Measurements from ENCODE around the gene SYTL2. TPM values are rescaled to one million over a fixed set of nuclear protein-coding genes. Genes with fewer than 3 reads are reported as not detected.

Gene SYTL2
- total RNA-seq, 6 experiments from 2014 or later: 4.2 to 14.9 (median 8.7) TPM

DNA sequence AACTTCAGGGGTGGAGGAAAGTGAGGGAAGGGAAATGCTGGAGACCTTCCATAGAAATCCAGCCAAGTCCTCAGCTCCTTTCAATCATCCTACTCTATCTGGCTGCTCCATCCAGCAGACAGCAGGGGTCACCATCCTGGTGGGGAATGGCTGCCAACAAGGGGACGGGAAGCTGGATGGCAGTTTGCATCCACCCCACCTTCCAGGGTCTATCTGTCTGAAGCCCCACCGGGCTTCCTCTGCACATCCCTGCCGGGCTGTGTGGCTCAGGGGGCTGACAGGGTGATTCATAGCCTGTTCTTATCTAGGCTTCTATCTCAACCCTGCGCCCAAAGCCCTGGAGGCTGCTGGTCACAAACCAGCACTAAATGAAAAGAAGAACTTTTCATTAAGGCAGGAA is 1.1 kb downstream of the SYTL2 start:
- no peak for DNase-seq

DNA sequence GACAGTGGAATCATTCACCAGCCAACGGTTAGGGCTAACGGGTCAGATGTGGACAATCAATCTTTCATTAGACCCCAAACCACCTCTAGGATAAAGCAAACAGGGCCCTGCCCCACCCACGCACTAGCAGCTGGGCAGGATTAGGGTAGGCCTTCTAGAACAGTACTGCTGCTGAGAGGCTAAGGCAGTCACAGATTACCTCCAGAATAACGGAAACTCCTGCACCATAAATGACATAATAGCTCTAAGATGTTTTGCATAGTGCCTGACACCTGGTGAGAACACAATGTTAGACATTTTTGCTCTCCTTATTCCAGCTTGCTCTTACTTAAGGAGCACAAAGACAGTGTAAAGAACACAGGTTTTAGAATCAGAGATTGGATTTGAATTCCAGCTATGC is 1.8 kb downstream of the SYTL2 start:
- H3K4me1 ChIP-seq: no peaks in the 10 kb centered on the region
- ATAC-seq: no peak
- intact Hi-C loops (cut with DNase I): no loop called here
- no peak for DNase-seq
- H3K36me3 ChIP-seq: no peaks in the 10 kb centered on the region
- no peak overlapping the region for H3K4me3 ChIP-seq
- H3K27ac ChIP-seq: peak overlapping the region in 1 of 3 donors; percentile 13
- no peak for TF ChIP-seq POLR2A (IDR thresholded peaks at IDR 0.05)
- TF ChIP-seq, protein P1, sequence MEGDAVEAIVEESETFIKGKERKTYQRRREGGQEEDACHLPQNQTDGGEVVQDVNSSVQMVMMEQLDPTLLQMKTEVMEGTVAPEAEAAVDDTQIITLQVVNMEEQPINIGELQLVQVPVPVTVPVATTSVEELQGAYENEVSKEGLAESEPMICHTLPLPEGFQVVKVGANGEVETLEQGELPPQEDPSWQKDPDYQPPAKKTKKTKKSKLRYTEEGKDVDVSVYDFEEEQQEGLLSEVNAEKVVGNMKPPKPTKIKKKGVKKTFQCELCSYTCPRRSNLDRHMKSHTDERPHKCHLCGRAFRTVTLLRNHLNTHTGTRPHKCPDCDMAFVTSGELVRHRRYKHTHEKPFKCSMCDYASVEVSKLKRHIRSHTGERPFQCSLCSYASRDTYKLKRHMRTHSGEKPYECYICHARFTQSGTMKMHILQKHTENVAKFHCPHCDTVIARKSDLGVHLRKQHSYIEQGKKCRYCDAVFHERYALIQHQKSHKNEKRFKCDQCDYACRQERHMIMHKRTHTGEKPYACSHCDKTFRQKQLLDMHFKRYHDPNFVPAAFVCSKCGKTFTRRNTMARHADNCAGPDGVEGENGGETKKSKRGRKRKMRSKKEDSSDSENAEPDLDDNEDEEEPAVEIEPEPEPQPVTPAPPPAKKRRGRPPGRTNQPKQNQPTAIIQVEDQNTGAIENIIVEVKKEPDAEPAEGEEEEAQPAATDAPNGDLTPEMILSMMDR (IDR thresholded peaks at IDR 0.05): no peak
- no peaks in the 10 kb centered on the region for H3K27me3 ChIP-seq
- WGBS (ENCODE audit: insufficient coverage, low coverage, low lambda C conversion rate, missing lambda C conversion rate): 63% methylated on average over 1 of the region's 4 CpGs
- no peaks in the 10 kb centered on the region for H3K9me3 ChIP-seq

More for the DNA sequence above, 1.1 kb downstream of the SYTL2 start:
- ATAC-seq: no peak
- Histone ChIP-seq H3K27me3 (no peaks in the 10 kb centered on the region), H3K9me3 (no peaks in the 10 kb centered on the region), H3K4me3 (peak overlapping the region; percentile 51 to 59 (median 54)), H3K4me1 (no peaks in the 10 kb centered on the region), H3K36me3 (no peaks in the 10 kb centered on the region), H3K27ac (peak overlapping the region in 1 of 3 donors; percentile 13)
- WGBS (ENCODE audit: insufficient coverage, low coverage, low lambda C conversion rate, missing lambda C conversion rate): 20% methylated on average over 3 of the region's 4 CpGs
- intact Hi-C loops (cut with DNase I): no loop called here
- TF ChIP-seq, protein P1 (IDR thresholded peaks at IDR 0.05): no peak
- TF ChIP-seq POLR2A (IDR thresholded peaks at IDR 0.05): no peak

DNA sequence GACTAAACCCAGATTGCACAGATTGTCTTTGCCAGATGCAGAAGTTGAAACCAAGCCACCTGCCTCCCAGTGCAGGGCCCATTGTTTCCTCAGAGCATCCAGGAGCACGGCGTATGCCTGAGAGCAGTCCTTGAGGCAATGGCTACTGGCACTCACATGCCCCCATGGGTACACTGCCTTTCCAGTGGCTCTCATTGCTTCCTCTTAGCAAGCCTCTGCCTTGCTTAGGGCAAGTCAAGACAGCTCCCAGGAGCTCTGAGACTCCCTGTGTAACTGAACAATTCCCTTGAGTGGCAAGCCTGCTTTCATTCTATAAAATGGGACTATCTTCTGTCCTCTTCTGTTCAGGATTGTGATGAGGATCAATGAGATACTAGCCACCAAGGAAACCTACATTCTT is 4.1 kb downstream of the SYTL2 start:
- Histone ChIP-seq H3K4me3 (no peak overlapping the region), H3K4me1 (no peaks in the 10 kb centered on the region), H3K27me3 (no peaks in the 10 kb centered on the region), H3K9me3 (no peaks in the 10 kb centered on the region), H3K36me3 (no peaks in the 10 kb centered on the region), H3K27ac (no peak overlapping the region)
- no peak for ATAC-seq
- WGBS (ENCODE audit: insufficient coverage, low coverage, low lambda C conversion rate, missing lambda C conversion rate): no CpG with 5 or more reads among the region's 2 CpGs
- DNase-seq: no peak
- intact Hi-C loops (cut with DNase I): no loop called here
- TF ChIP-seq POLR2A (IDR thresholded peaks at IDR 0.05): no peak
- TF ChIP-seq, protein P1 (IDR thresholded peaks at IDR 0.05): no peak

DNA sequence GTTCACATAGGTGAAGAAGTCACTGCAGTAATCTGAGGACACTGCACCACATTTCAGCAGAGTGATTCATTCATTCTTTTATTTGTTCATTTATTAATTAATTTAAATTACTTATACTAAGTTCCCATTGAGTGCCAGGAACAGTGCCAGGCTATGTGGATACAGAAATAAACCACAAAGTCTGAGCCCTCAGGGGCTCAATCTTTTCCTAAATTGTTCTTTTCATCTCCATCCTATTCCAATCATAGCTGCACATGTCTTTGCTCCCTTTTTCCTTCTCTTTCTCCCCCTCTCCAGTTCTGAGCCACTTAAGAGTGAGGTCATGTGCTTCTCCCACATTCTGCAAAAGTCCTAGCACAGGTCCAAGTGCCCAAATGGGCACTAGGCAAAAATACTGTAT is 4.9 kb downstream of the SYTL2 start:
- Histone ChIP-seq H3K4me1 (no peaks in the 10 kb centered on the region), H3K27ac (no peak overlapping the region), H3K4me3 (no peak overlapping the region), H3K27me3 (no peaks in the 10 kb centered on the region), H3K9me3 (no peaks in the 10 kb centered on the region), H3K36me3 (no peaks in the 10 kb centered on the region)
- DNase-seq: no peak
- ATAC-seq: no peak
- TF ChIP-seq POLR2A (IDR thresholded peaks at IDR 0.05): no peak
- TF ChIP-seq, protein P1 (IDR thresholded peaks at IDR 0.05): no peak
- intact Hi-C loops (cut with DNase I): no loop called here

DNA sequence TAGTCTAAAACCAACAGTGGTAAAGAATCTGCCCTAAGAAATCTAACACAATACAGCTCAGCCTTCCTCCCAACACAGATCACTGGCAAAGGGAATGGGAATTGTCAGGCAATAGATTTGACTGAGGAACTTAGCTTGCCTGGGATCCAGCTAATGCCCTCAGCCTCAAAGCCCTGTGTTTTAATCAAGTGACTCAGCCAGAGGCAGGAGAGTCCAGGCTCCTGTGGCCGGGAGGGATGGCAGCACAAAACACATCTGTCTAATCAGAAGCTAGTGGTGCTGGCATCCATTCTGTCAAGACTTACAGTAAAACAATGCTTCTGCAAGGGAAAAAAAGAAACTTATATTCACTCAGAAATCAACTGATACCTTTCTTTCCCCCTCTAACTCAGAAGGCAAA is 5.6 kb downstream of the SYTL2 start:
- intact Hi-C loops (cut with DNase I): no loop called here
- Histone ChIP-seq H3K27me3 (no peaks in the 10 kb centered on the region), H3K36me3 (no peaks in the 10 kb centered on the region), H3K4me1 (no peaks in the 10 kb centered on the region), H3K27ac (no peak overlapping the region), H3K4me3 (no peak overlapping the region), H3K9me3 (no peaks in the 10 kb centered on the region)
- 88% methylated on average over 1 of the region's 1 CpG for WGBS (ENCODE audit: insufficient coverage, low coverage, low lambda C conversion rate, missing lambda C conversion rate)
- ATAC-seq (no peak), DNase-seq (no peak)
- TF ChIP-seq, protein P1 (IDR thresholded peaks at IDR 0.05): no peak
- no peak for TF ChIP-seq POLR2A (IDR thresholded peaks at IDR 0.05)

Data from right lobe of liver (tissue), 6 donors.